ENCODE results near the gene A1CF.

The A1CF gene

DNA sequence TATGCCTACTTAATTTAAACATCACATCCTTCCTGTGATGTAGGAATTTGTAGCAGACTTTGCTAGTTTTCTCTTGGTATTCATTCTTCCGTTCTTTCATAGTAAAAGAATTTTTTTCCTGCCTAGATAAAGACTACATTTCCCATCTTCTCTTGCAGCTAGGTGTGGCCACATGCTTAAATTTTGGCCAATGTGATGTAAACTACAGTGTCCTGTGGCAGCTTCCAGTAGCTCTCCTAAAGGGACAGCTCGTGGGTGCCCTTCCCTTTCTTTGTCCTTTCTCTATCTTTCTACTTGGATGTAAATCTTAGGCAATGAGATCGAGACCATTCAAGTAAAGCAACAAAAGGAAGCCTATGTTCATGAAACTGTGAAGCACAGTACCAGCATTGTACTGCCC, 87.1 kb downstream of the A1CF start:
- no peak for TF ChIP-seq CTCF (IDR thresholded peaks at IDR 0.05)

DNA sequence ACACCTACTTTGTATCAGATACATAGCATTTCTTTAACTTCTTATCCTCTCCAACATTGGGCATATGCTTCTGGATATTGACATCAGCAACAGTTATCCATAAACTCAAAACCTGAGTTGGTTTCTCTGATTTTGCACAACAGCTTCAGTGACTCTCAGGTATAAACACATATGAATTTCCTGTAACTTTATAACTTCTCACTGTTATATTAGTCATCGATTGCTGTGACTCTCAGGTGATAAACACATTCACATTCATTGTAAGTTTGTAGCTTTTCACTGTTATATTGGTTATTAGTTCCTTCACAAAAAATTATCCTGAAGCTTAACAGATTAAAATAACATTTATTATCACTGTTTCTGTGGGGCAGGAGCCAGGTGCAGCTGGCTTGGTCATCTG, 88.7 kb downstream of the A1CF start:
- TF ChIP-seq CTCF (IDR thresholded peaks at IDR 0.05), result no peak

GRCh38 chr10:50794490-50794889, 90.9 kb downstream of the A1CF start:
- no peak for TF ChIP-seq CTCF (IDR thresholded peaks at IDR 0.05)

- TF ChIP-seq CTCF (IDR thresholded peaks at IDR 0.05), result peak; percentile 74
These were observed 96.2 kb downstream of the A1CF start for GRCh38 chr10:50788951-50789945.
